SHP77 treated with DMSO at 0.1 percent for 48 hours (cell line): ENCODE results near the gene DHRS11.

Source experiments
- DNase-seq: peaks from one replicate; lab custom pipeline; 2025; lab: John Stamatoyannopoulos, UW

Gene DHRS11

GRCh38 chr17:36591434-36592315 is at the start of gene DHRS11:
DHRS11 (plus strand) TSS chr17:36591879; CDS start chr17:36592010, 131 bp downstream.
- peak; percentile 20 for DNase-seq

GRCh38 chr17:36542755-36543154 is 48.9 kb upstream of the DHRS11 start:
- DNase-seq: no peak

- peak; percentile 11 for DNase-seq
Measured at GRCh38 chr17:36544044-36544306, 47.7 kb upstream of the DHRS11 start.

GRCh38 chr17:36544307-36545076 is 47.2 kb upstream of the DHRS11 start, which contains the start of gene GGNBP2:
GGNBP2 (plus strand) TSS chr17:36544919; CDS start chr17:36545725, 806 bp downstream.
- DNase-seq: peak; percentile 24

GRCh38 chr17:36545077-36545464 is 46.6 kb upstream of the DHRS11 start:
- no peak for DNase-seq

GRCh38 chr17:36545465-36546417 is 45.9 kb upstream of the DHRS11 start:
- DNase-seq: peak; percentile 82

GRCh38 chr17:36546418-36547093 is 45.1 kb upstream of the DHRS11 start:
- DNase-seq: no peak

GRCh38 chr17:36547776-36548175 is 43.9 kb upstream of the DHRS11 start:
- no peak for DNase-seq

- no peak for DNase-seq
Measured at GRCh38 chr17:36550491-36551417, 40.9 kb upstream of the DHRS11 start.

GRCh38 chr17:36553459-36553858 is 38.2 kb upstream of the DHRS11 start:
- DNase-seq: no peak

GRCh38 chr17:36566081-36566480 is 25.6 kb upstream of the DHRS11 start:
- no peak for DNase-seq

- DNase-seq: no peak
Measured at GRCh38 chr17:36575028-36575427, 16.7 kb upstream of the DHRS11 start.

GRCh38 chr17:36576793-36577192 is 14.9 kb upstream of the DHRS11 start:
- no peak for DNase-seq

GRCh38 chr17:36578671-36579070 is 13.0 kb upstream of the DHRS11 start:
- DNase-seq: no peak

- no peak for DNase-seq
Measured at GRCh38 chr17:36583787-36584186, 7.9 kb upstream of the DHRS11 start.

GRCh38 chr17:36586138-36586537 is 5.5 kb upstream of the DHRS11 start:
- no peak for DNase-seq

GRCh38 chr17:36590082-36590481 is 1.6 kb upstream of the DHRS11 start:
- no peak for DNase-seq

GRCh38 chr17:36592316-36592715 is 637 bp downstream of the DHRS11 start:
- DNase-seq: no peak

GRCh38 chr17:36592716-36593321 is 1.1 kb downstream of the DHRS11 start:
- DNase-seq: no peak
